Fibroblast of lung (primary cell): ENCODE data around the gene PCIF1. TPM values are rescaled to one million over a fixed set of nuclear protein-coding genes. Genes with fewer than 3 reads are reported as not detected.
"Not testable (repeated sequence)": the region's sequence is repeated elsewhere in the genome, so short reads cannot be mapped to it uniquely, and the experiment has no call there.

Source experiments
- DNase-seq, 2 donors: peaks; one replicate each; pipeline versions ENCODE4 v3.0.0 to v3.0.0-alpha.2; 2010; ENCODE audit warnings: low read depth in 2 of 2
- H2AFZ ChIP-seq: 2 replicates; pipeline ENCODE4 v1.5.1; 2012; ENCODE audit warnings: low read length, control low read depth, inconsistent platforms
- H3K27ac ChIP-seq: 2 replicates; pipeline ENCODE4 v1.5.1; 2011; ENCODE audit warnings: low read length, control low read depth; ENCODE audit not compliant: insufficient read depth
- H3K27me3 ChIP-seq: 2 replicates; pipeline ENCODE4 v1.5.1; 2011; ENCODE audit warnings: mild to moderate bottlenecking, low read length; ENCODE audit not compliant: control insufficient read depth, insufficient read depth
- H3K36me3 ChIP-seq: 2 replicates; pipeline ENCODE4 v1.5.1; 2011; ENCODE audit warnings: low read length; ENCODE audit not compliant: control insufficient read depth, insufficient read depth
- H3K4me1 ChIP-seq: 2 replicates; pipeline ENCODE4 v1.5.1; 2011; ENCODE audit warnings: low read length; ENCODE audit not compliant: control insufficient read depth, insufficient read depth; ENCODE audit errors: extremely low read depth
- H3K4me2 ChIP-seq: 2 replicates; pipeline ENCODE4 v1.5.1; 2011; ENCODE audit warnings: low read length, control low read depth; ENCODE audit not compliant: insufficient read depth; ENCODE audit errors: extremely low read depth
- H3K4me3 ChIP-seq, 4 experiments: fragments of 200-600 bp in 1 of 4; sonication (generic) in 1 of 4; replicated peaks in 1 of 4; 2 replicates each; pipeline ENCODE4 v1.5.1; 2011 to 2016; ENCODE audit warnings: low read length in 4 of 4, low read depth in 3 of 4, mild to moderate bottlenecking in 3 of 4, control low read depth in 2 of 4, inconsistent platforms in 1 of 4, mixed read lengths in 1 of 4; ENCODE audit not compliant: insufficient read depth in 1 of 4; ENCODE audit errors: control extremely low read depth in 1 of 4
- H3K79me2 ChIP-seq: 2 replicates; pipeline ENCODE4 v1.5.1; 2012; ENCODE audit warnings: mild to moderate bottlenecking, low read length, inconsistent platforms; ENCODE audit not compliant: control insufficient read depth, insufficient read depth
- H3K9ac ChIP-seq: 2 replicates; pipeline ENCODE4 v1.5.1; 2011; ENCODE audit warnings: mild to moderate bottlenecking, low read length, control low read depth; ENCODE audit not compliant: insufficient read depth
- H3K9me3 ChIP-seq: 2 replicates; pipeline ENCODE4 v1.5.1; 2012; ENCODE audit warnings: low read depth, low read length; ENCODE audit not compliant: control insufficient read depth, insufficient read depth
- H4K20me1 ChIP-seq: 2 replicates; pipeline ENCODE4 v1.5.1; 2011; ENCODE audit warnings: low read length; ENCODE audit not compliant: control insufficient read depth, insufficient read depth; ENCODE audit errors: extremely low read depth
- EZH2 ChIP-seq: IDR thresholded peaks from 2 replicates; pipeline ENCODE4 v1.5.1; 2012; ENCODE audit warnings: low read length, control low read depth, mild to moderate bottlenecking; ENCODE audit errors: missing control alignments
- polyA plus RNA-seq, 2 donors: library from polyadenylated mRNA; depleted of rRNA in 1 of 2; stranded (reverse) in 1 of 2; unstranded in 1 of 2; fragments of >200 nt; gene quantifications; 2 replicates each; pipeline ENCODE4 v1.2.1, GENCODE V29; 2011 to 2012; ENCODE audit warnings: missing spikeins in 1 of 2
- total RNA-seq: library from RNA; depleted of rRNA; stranded (reverse); fragments of >200 nt; gene quantifications from 2 replicates; pipeline ENCODE4 v1.2.1, GENCODE V29; 2014
- TF ChIP-seq, protein P1 (sequence below), 2 donors: IDR thresholded peaks in 1 of 2; conservative IDR thresholded peaks in 1 of 2; 1 replicate in 1 of 2; 2 replicates in 1 of 2; pipeline ENCODE4 v1.5.1; 2011 to 2012; ENCODE audit warnings: low read length in 2 of 2, control low read depth in 1 of 2, inconsistent platforms in 1 of 2, low read depth in 1 of 2, mild to moderate bottlenecking in 1 of 2

The PCIF1 gene
- total and polyA plus RNA-seq, 2 donors (not counting 1 experiment from before 2014, with no cell fraction given) = 9.9 to 16.0 TPM

DNA sequence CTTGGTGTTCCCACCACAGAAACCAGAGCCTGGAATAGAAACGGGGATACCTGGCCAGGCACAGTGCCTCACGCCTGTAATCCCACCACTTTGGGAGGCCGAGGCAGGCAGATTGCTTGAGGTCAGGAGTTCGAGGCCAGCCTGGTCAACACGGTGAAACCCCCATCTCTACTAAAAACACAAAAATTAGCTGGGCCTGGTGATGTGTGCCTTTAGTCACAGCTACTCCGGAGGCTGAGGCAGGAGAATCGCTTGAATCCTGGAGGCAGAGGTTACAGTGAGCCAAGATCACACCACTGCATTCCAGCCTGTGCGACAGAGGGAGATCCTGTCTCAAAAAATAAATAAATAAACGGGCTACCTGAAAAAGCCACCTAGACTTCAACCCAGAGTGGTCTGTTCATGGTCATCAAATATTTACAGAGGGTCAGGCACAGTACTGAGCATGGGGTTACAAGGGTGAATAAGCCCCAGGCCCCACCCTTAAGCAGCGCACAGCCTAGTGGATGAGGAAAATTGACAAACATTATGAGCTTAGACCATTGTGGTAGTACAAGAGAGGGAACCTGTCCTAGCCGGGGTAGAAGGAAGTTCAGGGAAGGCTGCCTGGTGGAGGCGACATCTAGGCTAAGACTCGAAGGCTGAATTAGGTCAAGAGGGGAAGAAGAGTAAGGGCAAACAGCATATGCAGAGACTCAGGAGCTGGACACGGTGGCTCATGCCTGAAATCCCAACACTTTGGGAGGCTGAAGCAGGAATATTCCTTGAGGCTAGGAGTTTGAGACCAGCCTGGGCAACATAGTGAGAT is 7.2 kb upstream of the PCIF1 start:
- no peak overlapping the region for H2AFZ ChIP-seq
- H3K79me2 ChIP-seq = no peaks in the 10 kb centered on the region
- H3K27me3 ChIP-seq = no peaks in the 10 kb centered on the region
- no peaks in the 10 kb centered on the region for H4K20me1 ChIP-seq
- no peaks in the 10 kb centered on the region for H3K36me3 ChIP-seq
- no peak overlapping the region for H3K4me3 ChIP-seq
- no peak overlapping the region for H3K4me2 ChIP-seq
- H3K9me3 ChIP-seq = no peaks in the 10 kb centered on the region
- no peak for TF ChIP-seq EZH2
- TF ChIP-seq, protein P1, sequence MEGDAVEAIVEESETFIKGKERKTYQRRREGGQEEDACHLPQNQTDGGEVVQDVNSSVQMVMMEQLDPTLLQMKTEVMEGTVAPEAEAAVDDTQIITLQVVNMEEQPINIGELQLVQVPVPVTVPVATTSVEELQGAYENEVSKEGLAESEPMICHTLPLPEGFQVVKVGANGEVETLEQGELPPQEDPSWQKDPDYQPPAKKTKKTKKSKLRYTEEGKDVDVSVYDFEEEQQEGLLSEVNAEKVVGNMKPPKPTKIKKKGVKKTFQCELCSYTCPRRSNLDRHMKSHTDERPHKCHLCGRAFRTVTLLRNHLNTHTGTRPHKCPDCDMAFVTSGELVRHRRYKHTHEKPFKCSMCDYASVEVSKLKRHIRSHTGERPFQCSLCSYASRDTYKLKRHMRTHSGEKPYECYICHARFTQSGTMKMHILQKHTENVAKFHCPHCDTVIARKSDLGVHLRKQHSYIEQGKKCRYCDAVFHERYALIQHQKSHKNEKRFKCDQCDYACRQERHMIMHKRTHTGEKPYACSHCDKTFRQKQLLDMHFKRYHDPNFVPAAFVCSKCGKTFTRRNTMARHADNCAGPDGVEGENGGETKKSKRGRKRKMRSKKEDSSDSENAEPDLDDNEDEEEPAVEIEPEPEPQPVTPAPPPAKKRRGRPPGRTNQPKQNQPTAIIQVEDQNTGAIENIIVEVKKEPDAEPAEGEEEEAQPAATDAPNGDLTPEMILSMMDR (conservative IDR thresholded peaks at IDR 0.05 in 1 of 2, IDR thresholded peaks at IDR 0.05 in 1 of 2; ENCODE audit: low read depth in 1 of 2, low read length in 2 of 2) = no peak
- DNase-seq = no peak
- no peak overlapping the region for H3K9ac ChIP-seq
- no peak overlapping the region for H3K27ac ChIP-seq
- peaks cover 5% of the 10 kb centered on the region for H3K4me1 ChIP-seq

DNA sequence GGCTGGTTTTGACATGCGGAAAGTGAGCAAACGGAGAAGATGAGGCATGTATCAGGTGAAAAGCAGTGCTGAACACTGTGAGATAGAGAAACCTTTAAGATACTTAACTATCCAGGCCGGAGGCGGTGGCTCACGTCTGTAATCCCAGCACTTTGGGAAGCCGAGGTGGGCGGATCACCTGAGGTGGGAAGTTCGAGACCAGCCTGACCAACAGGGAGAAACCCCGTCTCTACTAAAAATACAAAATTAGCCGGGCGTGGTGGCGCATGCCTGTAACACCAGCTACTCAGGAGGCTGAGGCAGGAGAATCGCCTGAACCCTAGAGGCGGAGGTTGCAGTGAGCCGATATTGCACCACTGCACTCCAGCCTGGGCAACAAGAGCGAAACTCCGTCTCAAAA is 2.8 kb upstream of the PCIF1 start:
- not testable (repeated sequence) for H3K27me3 ChIP-seq, H3K27ac ChIP-seq, H3K4me3 ChIP-seq, H3K9ac ChIP-seq, H3K4me1 ChIP-seq, H3K9me3 ChIP-seq, H2AFZ ChIP-seq, H3K36me3 ChIP-seq, H3K4me2 ChIP-seq, H4K20me1 ChIP-seq, DNase-seq
- H3K79me2 ChIP-seq = peaks cover 18% of the 10 kb centered on the region

DNA sequence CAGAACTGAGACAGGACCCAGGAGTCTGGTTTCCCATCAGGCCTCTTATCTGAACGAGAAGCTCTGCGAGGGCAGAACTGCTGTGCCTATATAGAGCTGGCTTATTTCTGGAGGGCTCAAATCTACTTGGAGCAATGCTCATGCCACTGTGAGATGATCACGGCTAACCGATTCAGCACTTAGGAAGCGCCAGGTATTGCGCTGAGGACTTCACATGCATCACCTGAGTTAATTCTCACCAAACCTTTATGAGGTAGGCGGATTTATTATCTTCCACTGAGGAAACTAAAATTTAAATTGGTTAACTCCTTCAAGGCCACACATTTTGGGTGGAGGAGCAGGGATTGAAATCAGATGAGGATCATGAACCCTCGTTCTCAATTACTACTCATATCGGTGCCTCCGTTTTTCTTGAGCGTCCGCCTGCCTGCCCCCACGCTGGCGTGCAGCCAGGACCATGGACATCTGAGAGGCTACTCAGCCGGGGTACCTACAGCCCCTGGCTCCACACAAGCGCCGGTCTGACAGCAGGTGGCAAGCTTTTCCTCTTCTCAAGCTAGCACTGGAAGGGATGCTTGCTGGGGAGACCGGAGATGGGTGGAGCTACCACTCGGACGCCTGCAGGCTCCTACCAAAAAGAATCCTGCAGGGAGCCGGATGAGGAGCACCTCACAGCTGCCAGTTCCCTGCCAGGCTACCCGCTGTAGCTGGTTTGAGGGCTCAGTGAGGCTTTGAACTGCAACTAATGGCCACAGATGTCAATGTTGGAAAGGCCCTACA is 1.0 kb upstream of the PCIF1 start:
- DNase-seq = peak; percentile 75 to 76
- no peak overlapping the region for H2AFZ ChIP-seq
- H3K9ac ChIP-seq = peak overlapping the region; percentile 100
- no peaks in the 10 kb centered on the region for H3K27me3 ChIP-seq
- peaks cover 27% of the 10 kb centered on the region for H3K79me2 ChIP-seq
- peaks cover 5% of the 10 kb centered on the region for H3K36me3 ChIP-seq
- TF ChIP-seq, protein P1 (conservative IDR thresholded peaks at IDR 0.05 in 1 of 2, IDR thresholded peaks at IDR 0.05 in 1 of 2; ENCODE audit: low read depth in 1 of 2, low read length in 2 of 2) = peak; percentile 8 to 30
- no peak for TF ChIP-seq EZH2
- peaks cover 6% of the 10 kb centered on the region for H3K4me1 ChIP-seq
- peak overlapping the region; percentile 90 to 99 (median 95) for H3K4me3 ChIP-seq
- peak overlapping the region; percentile 99 for H3K27ac ChIP-seq
- no peaks in the 10 kb centered on the region for H3K9me3 ChIP-seq
- no peaks in the 10 kb centered on the region for H4K20me1 ChIP-seq
- peak overlapping the region; percentile 89 for H3K4me2 ChIP-seq
